Gastroesophageal sphincter (tissue), 3 donors: ENCODE data around the gene CDKN1B.

Source experiments
- CTCF ChIP-seq, 4 experiments: fragments of 200-600 bp in 2 of 4; fragments of 450-650 bp in 2 of 4; sonication (generic) in 1 of 4; IDR thresholded peaks; one replicate each; pipeline ENCODE4 v1.5.1; 2017 to 2019; ENCODE audit warnings: antibody characterized with exemption in 4 of 4, mild to moderate bottlenecking in 2 of 4, moderate library complexity in 2 of 4
- POLR2AphosphoS5 ChIP-seq: sonication (generic); formaldehyde crosslinking; IDR thresholded peaks from one replicate; pipeline ENCODE4 v1.6.1; 2017; ENCODE audit warnings: antibody characterized with exemption

- TF ChIP-seq CTCF (IDR thresholded peaks at IDR 0.05), result no peak
- no peak for TF ChIP-seq POLR2AphosphoS5
Observed at GRCh38 chr12:12764824-12765223, 47.7 kb downstream of the CDKN1B start.
